ENCODE measurements around the gene PCDH19.

GRCh38 chrX:100289066-100289558, 121.0 kb downstream of the PCDH19 start:
- no peak for TF ChIP-seq CTCF (IDR thresholded peaks at IDR 0.05; ENCODE audit: insufficient read depth, low read length)
- TF ChIP-seq REST (IDR thresholded peaks at IDR 0.05; ENCODE audit: insufficient replicate concordance, low read depth), result no peak
- TF ChIP-seq POLR2AphosphoS5 (IDR thresholded peaks at IDR 0.05; ENCODE audit: low read depth), result no peak
- no peak for TF ChIP-seq GABPA (IDR thresholded peaks at IDR 0.05; ENCODE audit: low read depth)
- no peak for TF ChIP-seq SPI1 (IDR thresholded peaks at IDR 0.05; ENCODE audit: borderline replicate concordance, low read depth)
